ENCODE data around the gene GRK2. TPM values are rescaled to one million over a fixed set of nuclear protein-coding genes. Genes with fewer than 3 reads are reported as not detected.
"Not testable (repeated sequence)": the region's sequence is repeated elsewhere in the genome, so short reads cannot be mapped to it uniquely, and the experiment has no call there.

Gene GRK2
- total and polyA plus RNA-seq, 2 of the 13 experiments (the other 11 are each of a cell fraction or from before 2014, with no cell fraction given), result 31.3 to 42.4 TPM

DNA sequence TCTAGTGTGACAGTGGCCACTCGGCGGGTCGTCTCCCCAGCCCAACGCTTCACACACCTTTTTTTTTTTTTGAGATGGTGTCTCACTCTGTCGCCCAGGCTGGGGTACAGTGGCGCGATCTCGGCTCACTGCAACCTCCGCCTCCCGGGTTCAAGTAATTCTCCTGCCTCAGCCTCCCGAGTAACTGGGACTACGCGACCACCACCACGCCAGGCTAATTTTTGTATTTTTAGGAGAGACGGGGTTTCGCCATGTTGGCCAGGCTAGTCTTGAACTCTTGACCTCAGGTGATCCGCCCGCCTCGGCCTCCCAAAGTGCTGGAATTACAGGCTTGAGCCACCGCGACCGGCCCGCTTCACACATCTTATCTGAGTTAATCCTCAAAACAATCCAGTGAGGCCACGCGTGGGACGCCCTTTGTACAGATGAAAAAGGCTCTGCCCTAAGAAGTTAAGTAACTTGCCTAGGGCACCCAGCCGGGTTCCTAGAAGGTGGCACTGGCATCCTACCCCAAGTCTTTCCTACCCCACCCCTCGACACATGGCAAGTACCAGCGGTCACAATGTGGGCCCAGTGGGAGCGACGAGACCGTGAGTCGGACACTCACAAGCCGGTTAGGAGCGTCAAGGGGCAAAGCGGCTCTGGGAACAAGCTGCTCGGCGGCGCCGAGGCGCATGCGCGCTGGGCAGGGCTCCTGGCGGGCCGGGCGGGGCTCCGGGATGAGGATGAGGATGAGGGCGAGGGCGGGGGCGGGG is 5.2 kb upstream of the GRK2 start (continued):
- TF ChIP-seq HDAC2 (CRISPR knock-in tag; IDR thresholded peaks at IDR 0.05) (0 out of 2 replicates have a peak, but pooled peaks have one; percentile 27), RARA (CRISPR knock-in tag; IDR thresholded peaks at IDR 0.05) (peak; percentile 39; the same call in 1 of the 2 replicates), GATAD2A (CRISPR knock-in tag; IDR thresholded peaks at IDR 0.05) (0 out of 2 replicates have a peak, but pooled peaks have one; percentile 25), RBFOX2 (IDR thresholded peaks at IDR 0.05; ENCODE audit: low read depth, low read length) (0 out of 2 replicates have a peak, but pooled peaks have one; percentile 21), ZNF33B (CRISPR knock-in tag; IDR thresholded peaks at IDR 0.05) (0 out of 2 replicates have a peak, but pooled peaks have one; percentile 29), ZNF430 (CRISPR knock-in tag; IDR thresholded peaks at IDR 0.05) (0 out of 2 replicates have a peak, but pooled peaks have one; percentile 21), NR2F6 (IDR thresholded peaks at IDR 0.05) (0 out of 2 replicates have a peak, but pooled peaks have one; percentile 31), RXRA (CRISPR knock-in tag; IDR thresholded peaks at IDR 0.05) (peak; percentile 15; the same call in 1 of the 2 replicates), ZNF607 (CRISPR knock-in tag; IDR thresholded peaks at IDR 0.05; ENCODE audit: borderline replicate concordance) (peak; percentile 83; the same call in 1 of the 2 replicates), TAF1 (CRISPR knock-in tag; IDR thresholded peaks at IDR 0.05) (0 out of 2 replicates have a peak, but pooled peaks have one; percentile 24), TEAD3 (CRISPR knock-in tag; optimal IDR thresholded peaks at IDR 0.05; ENCODE audit: borderline replicate concordance) (peak; percentile 19), SRY (CRISPR knock-in tag; IDR thresholded peaks at IDR 0.05) (peak; percentile 59; the same call in 1 of the 2 replicates), EEA1 (CRISPR knock-in tag; IDR thresholded peaks at IDR 0.05; ENCODE audit: borderline replicate concordance) (peak; percentile 30; the same call in 1 of the 2 replicates), GABPB1 (CRISPR knock-in tag; IDR thresholded peaks at IDR 0.05) (peak; percentile 38; the same call in 1 of the 2 replicates), ZMYM2 (CRISPR knock-in tag; IDR thresholded peaks at IDR 0.05) (0 out of 2 replicates have a peak, but pooled peaks have one; percentile 15), SP2 (CRISPR knock-in tag; IDR thresholded peaks at IDR 0.05) (0 out of 2 replicates have a peak, but pooled peaks have one; percentile 16), NFKB2 (CRISPR knock-in tag; IDR thresholded peaks at IDR 0.05; ENCODE audit: borderline replicate concordance) (peak; percentile 36; the same call in 1 of the 2 replicates), BCL6 (CRISPR knock-in tag; IDR thresholded peaks at IDR 0.05) (peak; percentile 61)
- TF ChIP-seq NR2F6 (CRISPR knock-in tag; IDR thresholded peaks at IDR 0.05), result not testable (repeated sequence)
- TF ChIP-seq, protein P1, sequence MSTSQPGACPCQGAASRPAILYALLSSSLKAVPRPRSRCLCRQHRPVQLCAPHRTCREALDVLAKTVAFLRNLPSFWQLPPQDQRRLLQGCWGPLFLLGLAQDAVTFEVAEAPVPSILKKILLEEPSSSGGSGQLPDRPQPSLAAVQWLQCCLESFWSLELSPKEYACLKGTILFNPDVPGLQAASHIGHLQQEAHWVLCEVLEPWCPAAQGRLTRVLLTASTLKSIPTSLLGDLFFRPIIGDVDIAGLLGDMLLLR (CRISPR knock-in tag; IDR thresholded peaks at IDR 0.05), result 0 out of 2 replicates have a peak, but pooled peaks have one; percentile 28
- TF ChIP-seq, protein P2, sequence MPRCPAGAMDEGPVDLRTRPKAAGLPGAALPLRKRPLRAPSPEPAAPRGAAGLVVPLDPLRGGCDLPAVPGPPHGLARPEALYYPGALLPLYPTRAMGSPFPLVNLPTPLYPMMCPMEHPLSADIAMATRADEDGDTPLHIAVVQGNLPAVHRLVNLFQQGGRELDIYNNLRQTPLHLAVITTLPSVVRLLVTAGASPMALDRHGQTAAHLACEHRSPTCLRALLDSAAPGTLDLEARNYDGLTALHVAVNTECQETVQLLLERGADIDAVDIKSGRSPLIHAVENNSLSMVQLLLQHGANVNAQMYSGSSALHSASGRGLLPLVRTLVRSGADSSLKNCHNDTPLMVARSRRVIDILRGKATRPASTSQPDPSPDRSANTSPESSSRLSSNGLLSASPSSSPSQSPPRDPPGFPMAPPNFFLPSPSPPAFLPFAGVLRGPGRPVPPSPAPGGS (CRISPR knock-in tag; IDR thresholded peaks at IDR 0.05), result 0 out of 2 replicates have a peak, but pooled peaks have one; percentile 19
- TF ChIP-seq, protein P3, sequence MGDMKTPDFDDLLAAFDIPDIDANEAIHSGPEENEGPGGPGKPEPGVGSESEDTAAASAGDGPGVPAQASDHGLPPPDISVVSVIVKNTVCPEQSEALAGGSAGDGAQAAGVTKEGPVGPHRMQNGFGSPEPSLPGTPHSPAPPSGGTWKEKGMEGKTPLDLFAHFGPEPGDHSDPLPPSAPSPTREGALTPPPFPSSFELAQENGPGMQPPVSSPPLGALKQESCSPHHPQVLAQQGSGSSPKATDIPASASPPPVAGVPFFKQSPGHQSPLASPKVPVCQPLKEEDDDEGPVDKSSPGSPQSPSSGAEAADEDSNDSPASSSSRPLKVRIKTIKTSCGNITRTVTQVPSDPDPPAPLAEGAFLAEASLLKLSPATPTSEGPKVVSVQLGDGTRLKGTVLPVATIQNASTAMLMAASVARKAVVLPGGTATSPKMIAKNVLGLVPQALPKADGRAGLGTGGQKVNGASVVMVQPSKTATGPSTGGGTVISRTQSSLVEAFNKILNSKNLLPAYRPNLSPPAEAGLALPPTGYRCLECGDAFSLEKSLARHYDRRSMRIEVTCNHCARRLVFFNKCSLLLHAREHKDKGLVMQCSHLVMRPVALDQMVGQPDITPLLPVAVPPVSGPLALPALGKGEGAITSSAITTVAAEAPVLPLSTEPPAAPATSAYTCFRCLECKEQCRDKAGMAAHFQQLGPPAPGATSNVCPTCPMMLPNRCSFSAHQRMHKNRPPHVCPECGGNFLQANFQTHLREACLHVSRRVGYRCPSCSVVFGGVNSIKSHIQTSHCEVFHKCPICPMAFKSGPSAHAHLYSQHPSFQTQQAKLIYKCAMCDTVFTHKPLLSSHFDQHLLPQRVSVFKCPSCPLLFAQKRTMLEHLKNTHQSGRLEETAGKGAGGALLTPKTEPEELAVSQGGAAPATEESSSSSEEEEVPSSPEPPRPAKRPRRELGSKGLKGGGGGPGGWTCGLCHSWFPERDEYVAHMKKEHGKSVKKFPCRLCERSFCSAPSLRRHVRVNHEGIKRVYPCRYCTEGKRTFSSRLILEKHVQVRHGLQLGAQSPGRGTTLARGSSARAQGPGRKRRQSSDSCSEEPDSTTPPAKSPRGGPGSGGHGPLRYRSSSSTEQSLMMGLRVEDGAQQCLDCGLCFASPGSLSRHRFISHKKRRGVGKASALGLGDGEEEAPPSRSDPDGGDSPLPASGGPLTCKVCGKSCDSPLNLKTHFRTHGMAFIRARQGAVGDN (CRISPR knock-in tag; IDR thresholded peaks at IDR 0.05), result peak; percentile 86
- TF ChIP-seq, protein P4, sequence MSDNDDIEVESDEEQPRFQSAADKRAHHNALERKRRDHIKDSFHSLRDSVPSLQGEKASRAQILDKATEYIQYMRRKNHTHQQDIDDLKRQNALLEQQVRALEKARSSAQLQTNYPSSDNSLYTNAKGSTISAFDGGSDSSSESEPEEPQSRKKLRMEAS (IDR thresholded peaks at IDR 0.05), result peak; percentile 67

All from HepG2 (cell line).